ENCODE measurements around the gene RPL10.

The RPL10 gene

GRCh38 chrX:154356596-154356995 lies 41.6 kb upstream of the RPL10 start:
- H3K27ac Mint-ChIP-seq, result no peak overlapping the region
- no peak for ATAC-seq
- no peaks in the 10 kb centered on the region for H3K9me3 Mint-ChIP-seq
- no peak overlapping the region for H3K4me3 Mint-ChIP-seq
- H3K27me3 Mint-ChIP-seq, result no peaks in the 10 kb centered on the region
- H3K36me3 Mint-ChIP-seq, result peaks cover 25% of the 10 kb centered on the region
- peaks cover 15% of the 10 kb centered on the region for H3K4me1 Mint-ChIP-seq

GRCh38 chrX:154357205-154357604 lies 41.0 kb upstream of the RPL10 start:
- Mint-ChIP-seq H3K4me3 (no peak overlapping the region), H3K36me3 (peaks cover 22% of the 10 kb centered on the region), H3K9me3 (no peaks in the 10 kb centered on the region), H3K4me1 (peaks cover 9% of the 10 kb centered on the region), H3K27me3 (no peaks in the 10 kb centered on the region), H3K27ac (no peak overlapping the region)
- ATAC-seq, result no peak

GRCh38 chrX:154358011-154358410 lies 40.2 kb upstream of the RPL10 start:
- Mint-ChIP-seq H3K4me3 (no peak overlapping the region), H3K27ac (peak overlapping the region; percentile 62), H3K36me3 (peaks cover 21% of the 10 kb centered on the region), H3K4me1 (peaks cover 7% of the 10 kb centered on the region), H3K9me3 (no peaks in the 10 kb centered on the region), H3K27me3 (no peaks in the 10 kb centered on the region)
- no peak for ATAC-seq

GRCh38 chrX:154358829-154359228 lies 39.3 kb upstream of the RPL10 start:
- Mint-ChIP-seq H3K27me3 (no peaks in the 10 kb centered on the region), H3K36me3 (peaks cover 17% of the 10 kb centered on the region), H3K9me3 (no peaks in the 10 kb centered on the region), H3K4me3 (no peak overlapping the region), H3K4me1 (peaks cover 7% of the 10 kb centered on the region), H3K27ac (peak overlapping the region; percentile 62)
- no peak for ATAC-seq

- H3K4me1 Mint-ChIP-seq, result peaks cover 7% of the 10 kb centered on the region
- H3K27ac Mint-ChIP-seq, result no peak overlapping the region
- H3K9me3 Mint-ChIP-seq, result no peaks in the 10 kb centered on the region
- ATAC-seq, result no peak
- H3K27me3 Mint-ChIP-seq, result no peaks in the 10 kb centered on the region
- H3K4me3 Mint-ChIP-seq, result no peak overlapping the region
- H3K36me3 Mint-ChIP-seq, result peaks cover 14% of the 10 kb centered on the region
These were observed 38.6 kb upstream of the RPL10 start for GRCh38 chrX:154359362-154360154.

- H3K27me3 Mint-ChIP-seq, result no peaks in the 10 kb centered on the region
- no peak overlapping the region for H3K4me3 Mint-ChIP-seq
- H3K9me3 Mint-ChIP-seq, result no peaks in the 10 kb centered on the region
- no peak overlapping the region for H3K27ac Mint-ChIP-seq
- peaks cover 18% of the 10 kb centered on the region for H3K36me3 Mint-ChIP-seq
- no peak for ATAC-seq
- peaks cover 7% of the 10 kb centered on the region for H3K4me1 Mint-ChIP-seq
These were observed 37.9 kb upstream of the RPL10 start for GRCh38 chrX:154360155-154360713.

GRCh38 chrX:154362085-154362742 lies 36.0 kb upstream of the RPL10 start:
- Mint-ChIP-seq H3K4me3 (no peak overlapping the region), H3K4me1 (peaks cover 7% of the 10 kb centered on the region), H3K27me3 (no peaks in the 10 kb centered on the region), H3K27ac (no peak overlapping the region), H3K36me3 (peaks cover 31% of the 10 kb centered on the region), H3K9me3 (no peaks in the 10 kb centered on the region)
- ATAC-seq, result no peak

- H3K27ac Mint-ChIP-seq, result no peak overlapping the region
- H3K4me1 Mint-ChIP-seq, result peaks cover 11% of the 10 kb centered on the region
- ATAC-seq, result no peak
- H3K9me3 Mint-ChIP-seq, result no peaks in the 10 kb centered on the region
- H3K4me3 Mint-ChIP-seq, result no peak overlapping the region
- H3K27me3 Mint-ChIP-seq, result no peaks in the 10 kb centered on the region
- peaks cover 32% of the 10 kb centered on the region for H3K36me3 Mint-ChIP-seq
These were observed 34.3 kb upstream of the RPL10 start for GRCh38 chrX:154363706-154364439.

GRCh38 chrX:154365052-154365600 lies 33.1 kb upstream of the RPL10 start:
- no peak overlapping the region for H3K27ac Mint-ChIP-seq
- ATAC-seq, result no peak
- H3K4me3 Mint-ChIP-seq, result no peak overlapping the region
- H3K27me3 Mint-ChIP-seq, result no peaks in the 10 kb centered on the region
- peaks cover 10% of the 10 kb centered on the region for H3K4me1 Mint-ChIP-seq
- H3K9me3 Mint-ChIP-seq, result no peaks in the 10 kb centered on the region
- peaks cover 31% of the 10 kb centered on the region for H3K36me3 Mint-ChIP-seq

GRCh38 chrX:154365997-154366665 lies 32.0 kb upstream of the RPL10 start:
- Mint-ChIP-seq H3K27me3 (no peaks in the 10 kb centered on the region), H3K27ac (no peak overlapping the region), H3K9me3 (no peaks in the 10 kb centered on the region), H3K4me1 (peaks cover 10% of the 10 kb centered on the region), H3K4me3 (no peak overlapping the region), H3K36me3 (peaks cover 31% of the 10 kb centered on the region)
- no peak for ATAC-seq

GRCh38 chrX:154366666-154367055 lies 31.5 kb upstream of the RPL10 start:
- Mint-ChIP-seq H3K9me3 (no peaks in the 10 kb centered on the region), H3K27ac (peak overlapping the region; percentile 32), H3K36me3 (peaks cover 31% of the 10 kb centered on the region), H3K4me1 (peaks cover 10% of the 10 kb centered on the region), H3K4me3 (no peak overlapping the region), H3K27me3 (no peaks in the 10 kb centered on the region)
- no peak for ATAC-seq

- H3K9me3 Mint-ChIP-seq, result no peaks in the 10 kb centered on the region
- H3K27ac Mint-ChIP-seq, result peak overlapping the region; percentile 87
- peaks cover 18% of the 10 kb centered on the region for H3K4me1 Mint-ChIP-seq
- no peak for ATAC-seq
- peak overlapping the region; percentile 90 for H3K4me3 Mint-ChIP-seq
- H3K36me3 Mint-ChIP-seq, result peaks cover 31% of the 10 kb centered on the region
- H3K27me3 Mint-ChIP-seq, result no peaks in the 10 kb centered on the region
These were observed 30.5 kb upstream of the RPL10 start for GRCh38 chrX:154367474-154368308.

- H3K4me3 Mint-ChIP-seq, result peak overlapping the region; percentile 90
- peak; percentile 79 for ATAC-seq
- no peaks in the 10 kb centered on the region for H3K9me3 Mint-ChIP-seq
- peaks cover 18% of the 10 kb centered on the region for H3K4me1 Mint-ChIP-seq
- H3K27ac Mint-ChIP-seq, result peak overlapping the region; percentile 87
- peaks cover 26% of the 10 kb centered on the region for H3K36me3 Mint-ChIP-seq
- no peaks in the 10 kb centered on the region for H3K27me3 Mint-ChIP-seq
These were observed 29.3 kb upstream of the RPL10 start for GRCh38 chrX:154368630-154369448.

Measured in stimulated activated memory B cell treated with anti-CD40 and anti-IgM and Interleukin-4, amounts not matched to agents 10 μg/mL and 1 μg/mL and 100 μg/mL, for 72 hours (primary cell).